Adrenal gland (tissue), 5 donors: ENCODE data around the gene TTC23.

Experiments used
- POLR2A ChIP-seq, 2 donors: fragments of 450-650 bp; IDR thresholded peaks; one replicate each; pipeline ENCODE4 v1.6.1; 2017; ENCODE audit warnings: antibody characterized with exemption in 2 of 2, mild to moderate bottlenecking in 2 of 2, moderate library complexity in 1 of 2
- TF ChIP-seq, protein P1 (sequence below), 6 experiments: fragments of 450-650 bp in 4 of 6; fragments of 200-600 bp in 2 of 6; sonication (generic) in 1 of 6; IDR thresholded peaks; 1 replicate in 5 of 6; 2 replicates in 1 of 6; pipeline versions ENCODE4 v1.5.1 to v1.8.0; 2016 to 2021; ENCODE audit warnings: antibody characterized with exemption in 6 of 6, mild to moderate bottlenecking in 2 of 6, moderate library complexity in 1 of 6
- donor health status: DM: no; HTN: no; CAD: no.

DNA sequence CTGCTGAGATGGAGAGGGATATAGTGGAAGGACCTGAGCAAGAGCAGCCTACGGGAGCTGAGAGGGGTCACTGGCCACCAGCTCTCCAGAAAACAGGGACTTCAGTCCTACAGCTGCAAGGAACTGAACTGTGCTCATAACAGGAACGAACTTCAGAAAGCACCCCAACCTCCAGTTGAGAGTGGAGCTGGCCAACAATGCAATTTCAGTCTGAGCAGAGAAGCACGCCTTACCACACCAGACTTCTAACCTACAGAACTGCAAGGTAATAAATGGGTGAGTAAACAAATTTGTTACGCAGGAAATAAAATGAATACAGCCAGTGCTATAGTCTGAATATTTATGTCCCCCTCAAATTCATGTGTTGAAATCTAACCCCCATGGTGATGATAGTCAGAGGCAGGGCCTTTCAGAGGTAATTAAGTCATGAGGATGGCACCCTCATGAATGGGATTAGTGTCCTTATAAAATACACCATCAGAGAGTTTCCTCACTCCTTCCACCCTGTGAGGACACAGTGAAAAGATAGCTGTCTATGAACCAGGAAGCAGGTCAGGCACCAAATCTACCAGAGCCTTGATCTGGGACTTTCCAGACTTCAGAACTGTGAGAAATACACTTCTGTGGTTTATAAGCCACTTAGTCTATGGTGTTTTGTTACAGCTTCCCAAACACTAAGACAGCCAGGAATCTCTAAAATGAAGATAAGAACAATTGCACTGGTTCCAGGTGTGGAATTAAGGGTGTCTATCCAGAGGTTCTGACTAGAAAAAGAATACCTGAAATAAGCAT, 85.9 kb downstream of the TTC23 start:
- TF ChIP-seq, protein P1, sequence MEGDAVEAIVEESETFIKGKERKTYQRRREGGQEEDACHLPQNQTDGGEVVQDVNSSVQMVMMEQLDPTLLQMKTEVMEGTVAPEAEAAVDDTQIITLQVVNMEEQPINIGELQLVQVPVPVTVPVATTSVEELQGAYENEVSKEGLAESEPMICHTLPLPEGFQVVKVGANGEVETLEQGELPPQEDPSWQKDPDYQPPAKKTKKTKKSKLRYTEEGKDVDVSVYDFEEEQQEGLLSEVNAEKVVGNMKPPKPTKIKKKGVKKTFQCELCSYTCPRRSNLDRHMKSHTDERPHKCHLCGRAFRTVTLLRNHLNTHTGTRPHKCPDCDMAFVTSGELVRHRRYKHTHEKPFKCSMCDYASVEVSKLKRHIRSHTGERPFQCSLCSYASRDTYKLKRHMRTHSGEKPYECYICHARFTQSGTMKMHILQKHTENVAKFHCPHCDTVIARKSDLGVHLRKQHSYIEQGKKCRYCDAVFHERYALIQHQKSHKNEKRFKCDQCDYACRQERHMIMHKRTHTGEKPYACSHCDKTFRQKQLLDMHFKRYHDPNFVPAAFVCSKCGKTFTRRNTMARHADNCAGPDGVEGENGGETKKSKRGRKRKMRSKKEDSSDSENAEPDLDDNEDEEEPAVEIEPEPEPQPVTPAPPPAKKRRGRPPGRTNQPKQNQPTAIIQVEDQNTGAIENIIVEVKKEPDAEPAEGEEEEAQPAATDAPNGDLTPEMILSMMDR (IDR thresholded peaks at IDR 0.05): no peak
- TF ChIP-seq POLR2A (IDR thresholded peaks at IDR 0.05): no peak
